K562 (cell line): Measurements from ENCODE around the gene CUTC. TPM values are rescaled to one million over a fixed set of nuclear protein-coding genes. Genes with fewer than 3 reads are reported as not detected.

Experiments used
- BCOR ChIP-seq: fragments of 450-650 bp; IDR thresholded peaks from 2 replicates; pipeline ENCODE4 v1.6.1; 2016
- CHCHD3 ChIP-seq: fragments of 250-450 bp; sonication (Bioruptor Pico); IDR thresholded peaks from 2 replicates; pipeline ENCODE4 v2.1.2; 2022; ENCODE audit warnings: mild to moderate bottlenecking
- FOS ChIP-seq: IDR thresholded peaks from 3 replicates; pipeline ENCODE4 v1.6.1; 2011; ENCODE audit not compliant: insufficient read length; ENCODE audit errors: extremely low read depth
- FOXK2 ChIP-seq, 2 experiments: fragments of 450-650 bp; IDR thresholded peaks in 1 of 2; conservative IDR thresholded peaks in 1 of 2; 2 replicates each; pipeline ENCODE4 v1.6.1; 2016; ENCODE audit warnings: low read depth in 2 of 2, mild to moderate bottlenecking in 1 of 2
- FOXM1 ChIP-seq, 2 experiments: fragments of 450-650 bp in 1 of 2; sonication (generic) in 1 of 2; formaldehyde crosslinking in 1 of 2; IDR thresholded peaks; 2 replicates each; pipeline versions ENCODE4 v1.6.1 to v1.9.0; 2017 to 2022; ENCODE audit warnings: low read depth in 2 of 2, mild to moderate bottlenecking in 2 of 2, missing genetic modification reagents in 1 of 2, moderate library complexity in 1 of 2
- HCFC1 ChIP-seq: IDR thresholded peaks from 2 replicates; pipeline ENCODE4 v1.6.1; 2012; ENCODE audit warnings: low read depth, low read length, improper control_type of control experiment
- HMBOX1 ChIP-seq: sonication (generic); IDR thresholded peaks from 2 replicates; pipeline ENCODE4 v1.6.1; 2016
- ILK ChIP-seq: fragments of 450-650 bp; IDR thresholded peaks from 2 replicates; pipeline ENCODE4 v1.6.1; 2016; ENCODE audit warnings: missing genetic modification characterization, low read depth, mild to moderate bottlenecking, missing compliant biosample characterization, moderate library complexity, borderline replicate concordance
- MED1 ChIP-seq: sonication (generic); formaldehyde crosslinking; IDR thresholded peaks from 2 replicates; pipeline ENCODE4 v1.8.1; 2023; ENCODE audit warnings: missing genetic modification reagents, borderline replicate concordance
- NBN ChIP-seq: fragments of 450-650 bp; IDR thresholded peaks from 2 replicates; pipeline ENCODE4 v1.6.1; 2016; ENCODE audit warnings: low read depth, mild to moderate bottlenecking
- OTX1 ChIP-seq: fragments of 450-650 bp; formaldehyde crosslinking; IDR thresholded peaks from 2 replicates; pipeline ENCODE4 v1.4.0; 2022; ENCODE audit warnings: mild to moderate bottlenecking
- POLR2G ChIP-seq: fragments of 200-400 bp; formaldehyde crosslinking; IDR thresholded peaks from 2 replicates; pipeline ENCODE4 v1.6.1; 2017; ENCODE audit warnings: low read depth, mild to moderate bottlenecking, antibody characterized with exemption, low read length, moderate library complexity
- SRF ChIP-seq, 2 experiments: fragments of 250-450, 450-650 bp in 1 of 2; sonication (Bioruptor Pico) in 1 of 2; sonication (generic) in 1 of 2; formaldehyde crosslinking; IDR thresholded peaks; 2 replicates each; pipeline versions ENCODE4 v1.5.0 to v1.5.1; 2020 to 2022; ENCODE audit warnings: mild to moderate bottlenecking in 1 of 2, missing genetic modification reagents in 1 of 2
- SRSF1 ChIP-seq: fragments of 200-400 bp; formaldehyde crosslinking; IDR thresholded peaks from 2 replicates; pipeline ENCODE4 v1.6.1; 2017; ENCODE audit warnings: mild to moderate bottlenecking, low read depth, low read length, moderate library complexity
- XRCC3 ChIP-seq: fragments of 450-650 bp; IDR thresholded peaks from 2 replicates; pipeline ENCODE4 v1.6.1; 2017; ENCODE audit warnings: mild to moderate bottlenecking, moderate library complexity
- YY1 ChIP-seq, 3 experiments: IDR thresholded peaks; 2 replicates each; pipeline ENCODE4 v1.6.1; 2011; ENCODE audit warnings: low read length in 2 of 3, mild to moderate bottlenecking in 2 of 3, moderate library complexity in 2 of 3, borderline replicate concordance in 1 of 3, control low read depth in 1 of 3, low read depth in 1 of 3; ENCODE audit not compliant: insufficient read depth in 3 of 3, insufficient replicate concordance in 2 of 3, control insufficient read depth in 1 of 3, insufficient read length in 1 of 3; ENCODE audit errors: extremely low read depth in 1 of 3
- ZFPM2 ChIP-seq: fragments of 250-450 bp; sonication (Bioruptor Pico); IDR thresholded peaks from 2 replicates; pipeline ENCODE4 v1.5.1; 2022; ENCODE audit warnings: mild to moderate bottlenecking
- ZKSCAN3 ChIP-seq: fragments of 250-450 bp; sonication (Bioruptor Pico); IDR thresholded peaks from 2 replicates; pipeline ENCODE4 v1.4.0; 2020
- ZNF212 ChIP-seq: fragments of 450-650 bp; formaldehyde crosslinking; IDR thresholded peaks from 2 replicates; pipeline ENCODE4 v1.4.0; 2020; ENCODE audit warnings: mild to moderate bottlenecking
- polyA plus RNA-seq, 8 experiments: library from polyadenylated mRNA; depleted of rRNA in 4 of 8; stranded (reverse) in 5 of 8; unstranded in 3 of 8; fragments of >200 nt; fragmentation: Nextera tagmentation in 2 of 8; fragmentation: Illumina TruSeq in 1 of 8; extraction: Ambion mirVana in 2 of 8; extraction: Trizol in 1 of 8; gene quantifications; 2 replicates each; pipeline versions ENCODE4 v1.2.1 to v1.2.3, GENCODE V29; 2011 to 2014; ENCODE audit warnings: inconsistent platforms in 1 of 8, missing spikeins in 1 of 8
- total RNA-seq, 7 experiments: library from RNA; depleted of rRNA in 6 of 7; stranded (reverse); fragments of >200 nt in 6 of 7; fragmentation: Illumina TruSeq in 2 of 7; extraction: Trizol in 2 of 7; gene quantifications; 2 replicates each; pipeline versions ENCODE4 v1.2.1 to v1.2.3, GENCODE V29; 2011 to 2021; ENCODE audit warnings: low replicate concordance in 1 of 7
- TF ChIP-seq, protein P1 (sequence below): fragments of 200-800 bp; sonication (Bioruptor generic); IDR thresholded peaks from 2 replicates; pipeline ENCODE4 v1.6.1; 2017; ENCODE audit warnings: missing genetic modification characterization, missing compliant biosample characterization
- TF ChIP-seq, protein P2 (sequence below): fragments of 450-650 bp; IDR thresholded peaks from 2 replicates; pipeline ENCODE4 v1.6.1; 2017; ENCODE audit warnings: mild to moderate bottlenecking, moderate library complexity
- TF ChIP-seq, protein P3 (sequence below), 2 experiments: fragments of 200-800 bp in 1 of 2; sonication (Bioruptor generic) in 1 of 2; sonication (generic) in 1 of 2; formaldehyde crosslinking in 1 of 2; IDR thresholded peaks in 1 of 2; conservative IDR thresholded peaks in 1 of 2; 2 replicates each; pipeline versions ENCODE4 v1.5.0 to v1.6.1; 2016 to 2020; ENCODE audit warnings: missing compliant biosample characterization in 1 of 2, missing genetic modification characterization in 1 of 2, missing genetic modification reagents in 1 of 2

Gene CUTC
- total and polyA plus RNA-seq, 9 of the 15 experiments (the other 6 are each of a cell fraction or from before 2014, with no cell fraction given) = 18.6 to 69.3 (median 32.3) TPM

GRCh38 chr10:99732033-99732842 lies at the start of gene CUTC, which contains the start of gene COX15 (continued):
- TF ChIP-seq SRF (CRISPR knock-in tag; IDR thresholded peaks at IDR 0.05) (no peak), ILK (tag) (no peak), YY1 (IDR thresholded peaks at IDR 0.05; ENCODE audit: borderline replicate concordance in 1 of 3, control insufficient read depth in 1 of 3, extremely low read depth in 1 of 3, insufficient read depth in 3 of 3, insufficient read length in 1 of 3, insufficient replicate concordance in 2 of 3, low read depth in 1 of 3, low read length in 2 of 3) (no peak), MED1 (CRISPR knock-in tag) (no peak), BCOR (no peak), XRCC3 (no peak), FOXM1 (IDR thresholded peaks at IDR 0.05; ENCODE audit: low read depth) (no peak), FOXM1 (CRISPR knock-in tag; IDR thresholded peaks at IDR 0.05; ENCODE audit: low read depth) (no peak), NBN (no peak), HCFC1 (peak; percentile 64), FOS (no peak), POLR2G (peak; percentile 89), ZKSCAN3 (CRISPR knock-in tag) (no peak), OTX1 (no peak), CHCHD3 (CRISPR knock-in tag) (no peak), ZFPM2 (CRISPR knock-in tag) (no peak), FOXK2 (conservative IDR thresholded peaks at IDR 0.05 in 1 of 2, IDR thresholded peaks at IDR 0.05 in 1 of 2; ENCODE audit: low read depth in 2 of 2) (peak; percentile 44 to 60; a peak in 2 of 4 replicates), HMBOX1 (0 out of 2 replicates have a peak, but pooled peaks have one; percentile 33), ZNF212 (CRISPR knock-in tag) (no peak), SRSF1 (no peak)
- TF ChIP-seq, protein P1, sequence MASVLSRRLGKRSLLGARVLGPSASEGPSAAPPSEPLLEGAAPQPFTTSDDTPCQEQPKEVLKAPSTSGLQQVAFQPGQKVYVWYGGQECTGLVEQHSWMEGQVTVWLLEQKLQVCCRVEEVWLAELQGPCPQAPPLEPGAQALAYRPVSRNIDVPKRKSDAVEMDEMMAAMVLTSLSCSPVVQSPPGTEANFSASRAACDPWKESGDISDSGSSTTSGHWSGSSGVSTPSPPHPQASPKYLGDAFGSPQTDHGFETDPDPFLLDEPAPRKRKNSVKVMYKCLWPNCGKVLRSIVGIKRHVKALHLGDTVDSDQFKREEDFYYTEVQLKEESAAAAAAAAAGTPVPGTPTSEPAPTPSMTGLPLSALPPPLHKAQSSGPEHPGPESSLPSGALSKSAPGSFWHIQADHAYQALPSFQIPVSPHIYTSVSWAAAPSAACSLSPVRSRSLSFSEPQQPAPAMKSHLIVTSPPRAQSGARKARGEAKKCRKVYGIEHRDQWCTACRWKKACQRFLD = peak; percentile 81; the same call in 1 of the 2 replicates
- TF ChIP-seq, protein P2, sequence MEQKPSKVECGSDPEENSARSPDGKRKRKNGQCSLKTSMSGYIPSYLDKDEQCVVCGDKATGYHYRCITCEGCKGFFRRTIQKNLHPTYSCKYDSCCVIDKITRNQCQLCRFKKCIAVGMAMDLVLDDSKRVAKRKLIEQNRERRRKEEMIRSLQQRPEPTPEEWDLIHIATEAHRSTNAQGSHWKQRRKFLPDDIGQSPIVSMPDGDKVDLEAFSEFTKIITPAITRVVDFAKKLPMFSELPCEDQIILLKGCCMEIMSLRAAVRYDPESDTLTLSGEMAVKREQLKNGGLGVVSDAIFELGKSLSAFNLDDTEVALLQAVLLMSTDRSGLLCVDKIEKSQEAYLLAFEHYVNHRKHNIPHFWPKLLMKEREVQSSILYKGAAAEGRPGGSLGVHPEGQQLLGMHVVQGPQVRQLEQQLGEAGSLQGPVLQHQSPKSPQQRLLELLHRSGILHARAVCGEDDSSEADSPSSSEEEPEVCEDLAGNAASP = no peak
- TF ChIP-seq, protein P3, sequence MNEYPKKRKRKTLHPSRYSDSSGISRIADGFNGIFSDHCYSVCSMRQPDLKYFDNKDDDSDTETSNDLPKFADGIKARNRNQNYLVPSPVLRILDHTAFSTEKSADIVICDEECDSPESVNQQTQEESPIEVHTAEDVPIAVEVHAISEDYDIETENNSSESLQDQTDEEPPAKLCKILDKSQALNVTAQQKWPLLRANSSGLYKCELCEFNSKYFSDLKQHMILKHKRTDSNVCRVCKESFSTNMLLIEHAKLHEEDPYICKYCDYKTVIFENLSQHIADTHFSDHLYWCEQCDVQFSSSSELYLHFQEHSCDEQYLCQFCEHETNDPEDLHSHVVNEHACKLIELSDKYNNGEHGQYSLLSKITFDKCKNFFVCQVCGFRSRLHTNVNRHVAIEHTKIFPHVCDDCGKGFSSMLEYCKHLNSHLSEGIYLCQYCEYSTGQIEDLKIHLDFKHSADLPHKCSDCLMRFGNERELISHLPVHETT (CRISPR knock-in tag; conservative IDR thresholded peaks at IDR 0.05 in 1 of 2, IDR thresholded peaks at IDR 0.05 in 1 of 2) = peak in 1 of 2 experiments; percentile 81; a peak in 2 of 4 replicates
